Fibroblast of the aortic adventitia (primary cell): ENCODE data around the gene INSC. TPM values are rescaled to one million over a fixed set of nuclear protein-coding genes. Genes with fewer than 3 reads are reported as not detected.
A peak's percentile ranks its signal among the peaks of the same experiment; 100 is the strongest.

ENCODE experiments used
- DNase-seq: peaks from one replicate; pipeline ENCODE4 v3.0.0-alpha.2; 2010; ENCODE audit warnings: low read depth
- H3K4me3 ChIP-seq: 2 replicates; pipeline ENCODE4 v1.5.1; 2011; ENCODE audit warnings: low read depth, mild to moderate bottlenecking, control low read depth, low read length, moderate library complexity
- CTCF ChIP-seq: IDR thresholded peaks from 2 replicates; pipeline ENCODE4 v1.5.1; 2011; ENCODE audit warnings: mild to moderate bottlenecking, low read length, control low read depth, inconsistent platforms; ENCODE audit not compliant: insufficient read depth
- total RNA-seq: library from RNA; depleted of rRNA; stranded (reverse); fragments of >200 nt; gene quantifications from 2 replicates; pipeline ENCODE4 v1.2.3, GENCODE V29; 2012; ENCODE audit warnings: low replicate concordance

Gene INSC
- total RNA-seq, 1 donor: 0.81 TPM

- TF ChIP-seq CTCF: no peak
- no peak for DNase-seq
- no peak overlapping the region for H3K4me3 ChIP-seq
Observed at GRCh38 chr11:15233371-15234165, 118.8 kb downstream of the INSC start.

- no peak overlapping the region for H3K4me3 ChIP-seq
- no peak for DNase-seq
- no peak for TF ChIP-seq CTCF
Observed at GRCh38 chr11:15234796-15235195, 120.1 kb downstream of the INSC start.

GRCh38 chr11:15236559-15236958, 121.8 kb downstream of the INSC start:
- no peak overlapping the region for H3K4me3 ChIP-seq
- DNase-seq: no peak
- TF ChIP-seq CTCF: no peak

- TF ChIP-seq CTCF: no peak
- H3K4me3 ChIP-seq: no peak overlapping the region
- DNase-seq: no peak
Observed at GRCh38 chr11:15238856-15239255, 124.1 kb downstream of the INSC start.

GRCh38 chr11:15248749-15249148, 134.0 kb downstream of the INSC start:
- H3K4me3 ChIP-seq: no peak overlapping the region
- no peak for TF ChIP-seq CTCF
- DNase-seq: no peak

GRCh38 chr11:15258433-15259165, 143.9 kb downstream of the INSC start:
- no peak for TF ChIP-seq CTCF
- no peak overlapping the region for H3K4me3 ChIP-seq
- peak; percentile 16 for DNase-seq
